DOHH2 (cell line): ENCODE data around the gene COMT.

Experiments used
- H3F3A ChIP-seq: fragments of 200-600 bp; sonication (generic), shearing (Covaris generic); 2 replicates; pipeline ENCODE4 v1.6.0; 2016; ENCODE audit warnings: antibody characterized with exemption, mild to moderate bottlenecking; ENCODE audit not compliant: control insufficient read depth, insufficient read depth
- H3K27ac ChIP-seq: fragments of 200-600 bp; sonication (generic); 2 replicates; pipeline ENCODE4 v1.5.1; 2014; ENCODE audit warnings: low read depth, mild to moderate bottlenecking, low read length, moderate library complexity
- H3K27me3 ChIP-seq: fragments of 200-600 bp; sonication (generic); 2 replicates; pipeline ENCODE4 v1.6.1; 2014; ENCODE audit warnings: mild to moderate bottlenecking, low read length, mixed read lengths; ENCODE audit not compliant: control insufficient read depth
- H3K36me3 ChIP-seq: fragments of 200-600 bp; sonication (generic); 2 replicates; pipeline ENCODE4 v1.6.1; 2014; ENCODE audit warnings: mild to moderate bottlenecking, low read length, moderate library complexity, mixed read lengths; ENCODE audit not compliant: control insufficient read depth
- H3K4me1 ChIP-seq: fragments of 200-600 bp; sonication (generic); 2 replicates; pipeline ENCODE4 v1.6.1; 2014; ENCODE audit warnings: mild to moderate bottlenecking, low read length, mixed read lengths; ENCODE audit not compliant: control insufficient read depth
- H3K4me2 ChIP-seq: fragments of 200-600 bp; sonication (generic); 2 replicates; pipeline ENCODE4 v1.6.0; 2014; ENCODE audit warnings: mild to moderate bottlenecking, low read length, moderate library complexity
- H3K4me3 ChIP-seq: fragments of 200-600 bp; sonication (generic); 2 replicates; pipeline ENCODE4 v1.5.1; 2014; ENCODE audit warnings: mild to moderate bottlenecking, low read length, mixed read lengths
- H3K79me2 ChIP-seq: fragments of 200-600 bp; sonication (generic); 2 replicates; pipeline ENCODE4 v1.6.1; 2014; ENCODE audit warnings: mild to moderate bottlenecking, low read length, mixed read lengths; ENCODE audit not compliant: control insufficient read depth
- H3K9me2 ChIP-seq: fragments of 200-600 bp; sonication (generic); replicated peaks from 2 replicates; pipeline ENCODE4 v1.6.1; 2014; ENCODE audit warnings: mild to moderate bottlenecking, low read length, mixed read lengths; ENCODE audit not compliant: control insufficient read depth
- H3K9me3 ChIP-seq: fragments of 200-600 bp; sonication (generic); 2 replicates; pipeline ENCODE4 v1.6.1; 2014; ENCODE audit warnings: antibody characterized with exemption, low read length, mixed read lengths; ENCODE audit not compliant: control insufficient read depth, insufficient read depth
- H4K20me1 ChIP-seq: fragments of 200-600 bp; sonication (generic); 2 replicates; pipeline ENCODE4 v1.6.0; 2014; ENCODE audit warnings: low read depth, mild to moderate bottlenecking, antibody characterized with exemption, low read length, moderate library complexity; ENCODE audit not compliant: control insufficient read depth, insufficient read depth
- EZH2phosphoT487 ChIP-seq: fragments of 200-600 bp; sonication (generic); IDR thresholded peaks from 2 replicates; pipeline ENCODE4 v1.6.1; 2017; ENCODE audit warnings: borderline replicate concordance, mild to moderate bottlenecking, antibody characterized with exemption, low read length, moderate library complexity, mixed read lengths
- TF ChIP-seq, protein P1 (sequence below): fragments of 200-600 bp; sonication (generic); IDR thresholded peaks from one replicate; pipeline ENCODE4 v1.5.1; 2014; ENCODE audit warnings: antibody characterized with exemption, mild to moderate bottlenecking, low read depth, low read length; ENCODE audit not compliant: poor library complexity, severe bottlenecking

Gene COMT

DNA sequence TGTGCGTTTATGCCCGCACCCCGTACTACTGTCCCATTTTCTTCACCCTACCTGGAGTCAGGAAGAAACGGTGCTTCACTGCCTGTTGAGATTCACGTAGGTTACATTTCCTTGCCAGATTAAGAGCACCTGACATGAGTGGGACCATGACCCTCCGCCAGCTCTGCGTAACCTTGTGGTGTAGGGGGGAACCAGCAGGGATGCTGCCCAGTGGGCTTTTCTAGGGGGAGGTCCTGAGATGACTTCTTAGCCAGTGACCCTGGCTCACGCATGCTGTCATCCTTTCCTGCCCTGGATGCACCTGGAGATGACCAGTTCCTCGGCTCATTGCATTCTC is 76.0 kb downstream of the COMT start:
- Histone ChIP-seq H3K27me3 (peaks cover 37% of the 10 kb centered on the region), H3K4me2 (peak overlapping the region; percentile 78), H3K9me3 (no peaks in the 10 kb centered on the region), H3K4me1 (peaks cover 31% of the 10 kb centered on the region), H4K20me1 (0 out of 2 replicates have a peak, but pooled peaks cover 3% of the 10 kb centered on the region), H3K9me2 (no peaks in the 10 kb centered on the region), H3K27ac (no peak overlapping the region), H3K36me3 (peaks cover 4% of the 10 kb centered on the region; the same call in 1 of the 2 replicates), H3K79me2 (peaks cover 16% of the 10 kb centered on the region), H3K4me3 (no peak overlapping the region), H3F3A (no peaks in the 10 kb centered on the region)
- TF ChIP-seq, protein P1, sequence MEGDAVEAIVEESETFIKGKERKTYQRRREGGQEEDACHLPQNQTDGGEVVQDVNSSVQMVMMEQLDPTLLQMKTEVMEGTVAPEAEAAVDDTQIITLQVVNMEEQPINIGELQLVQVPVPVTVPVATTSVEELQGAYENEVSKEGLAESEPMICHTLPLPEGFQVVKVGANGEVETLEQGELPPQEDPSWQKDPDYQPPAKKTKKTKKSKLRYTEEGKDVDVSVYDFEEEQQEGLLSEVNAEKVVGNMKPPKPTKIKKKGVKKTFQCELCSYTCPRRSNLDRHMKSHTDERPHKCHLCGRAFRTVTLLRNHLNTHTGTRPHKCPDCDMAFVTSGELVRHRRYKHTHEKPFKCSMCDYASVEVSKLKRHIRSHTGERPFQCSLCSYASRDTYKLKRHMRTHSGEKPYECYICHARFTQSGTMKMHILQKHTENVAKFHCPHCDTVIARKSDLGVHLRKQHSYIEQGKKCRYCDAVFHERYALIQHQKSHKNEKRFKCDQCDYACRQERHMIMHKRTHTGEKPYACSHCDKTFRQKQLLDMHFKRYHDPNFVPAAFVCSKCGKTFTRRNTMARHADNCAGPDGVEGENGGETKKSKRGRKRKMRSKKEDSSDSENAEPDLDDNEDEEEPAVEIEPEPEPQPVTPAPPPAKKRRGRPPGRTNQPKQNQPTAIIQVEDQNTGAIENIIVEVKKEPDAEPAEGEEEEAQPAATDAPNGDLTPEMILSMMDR: no peak
- no peak for TF ChIP-seq EZH2phosphoT487

DNA sequence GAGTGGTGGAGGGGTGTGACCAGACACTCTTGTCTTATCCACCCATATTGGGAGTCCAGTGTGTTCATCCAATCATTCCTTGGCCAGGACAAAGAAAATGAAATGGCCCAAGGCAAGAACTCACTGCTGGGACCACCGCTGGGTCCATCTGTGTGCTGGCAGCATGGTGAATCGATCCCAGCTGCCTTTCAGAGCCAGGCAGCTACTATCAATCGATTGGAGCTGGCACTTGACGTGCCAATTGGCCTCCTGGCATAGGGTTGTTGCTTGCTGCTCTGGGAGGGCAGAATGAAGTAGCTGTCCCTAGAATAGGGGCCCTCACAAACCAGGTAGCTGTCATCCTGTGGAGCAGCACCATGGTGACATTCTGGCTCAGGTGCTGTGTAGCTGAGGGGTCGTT is 76.4 kb downstream of the COMT start:
- TF ChIP-seq EZH2phosphoT487: no peak
- TF ChIP-seq, protein P1: no peak
- H3K4me3 ChIP-seq: no peak overlapping the region
- H3K79me2 ChIP-seq: peaks cover 20% of the 10 kb centered on the region
- H3K4me1 ChIP-seq: peaks cover 35% of the 10 kb centered on the region
- peaks cover 37% of the 10 kb centered on the region for H3K27me3 ChIP-seq
- H4K20me1 ChIP-seq: 0 out of 2 replicates have a peak, but pooled peaks cover 3% of the 10 kb centered on the region
- no peaks in the 10 kb centered on the region for H3F3A ChIP-seq
- peaks cover 4% of the 10 kb centered on the region; the same call in 1 of the 2 replicates for H3K36me3 ChIP-seq
- no peaks in the 10 kb centered on the region for H3K9me2 ChIP-seq
- no peak overlapping the region for H3K27ac ChIP-seq
- H3K9me3 ChIP-seq: no peaks in the 10 kb centered on the region
- no peak overlapping the region for H3K4me2 ChIP-seq
